GM19023 (cell line): Measurements from ENCODE around the gene GJB6.
"Not testable (repeated sequence)": the region's sequence is repeated elsewhere in the genome, so short reads cannot be mapped to it uniquely, and the experiment has no call there.

ENCODE experiments used
- ATAC-seq: cut with Tn5 transposase; IDR thresholded peaks from one replicate; pipeline ENCODE4 v1.9.1; 2021; ENCODE audit warnings: mild to moderate bottlenecking, moderate library complexity; ENCODE audit not compliant: unreplicated experiment

Gene GJB6

DNA sequence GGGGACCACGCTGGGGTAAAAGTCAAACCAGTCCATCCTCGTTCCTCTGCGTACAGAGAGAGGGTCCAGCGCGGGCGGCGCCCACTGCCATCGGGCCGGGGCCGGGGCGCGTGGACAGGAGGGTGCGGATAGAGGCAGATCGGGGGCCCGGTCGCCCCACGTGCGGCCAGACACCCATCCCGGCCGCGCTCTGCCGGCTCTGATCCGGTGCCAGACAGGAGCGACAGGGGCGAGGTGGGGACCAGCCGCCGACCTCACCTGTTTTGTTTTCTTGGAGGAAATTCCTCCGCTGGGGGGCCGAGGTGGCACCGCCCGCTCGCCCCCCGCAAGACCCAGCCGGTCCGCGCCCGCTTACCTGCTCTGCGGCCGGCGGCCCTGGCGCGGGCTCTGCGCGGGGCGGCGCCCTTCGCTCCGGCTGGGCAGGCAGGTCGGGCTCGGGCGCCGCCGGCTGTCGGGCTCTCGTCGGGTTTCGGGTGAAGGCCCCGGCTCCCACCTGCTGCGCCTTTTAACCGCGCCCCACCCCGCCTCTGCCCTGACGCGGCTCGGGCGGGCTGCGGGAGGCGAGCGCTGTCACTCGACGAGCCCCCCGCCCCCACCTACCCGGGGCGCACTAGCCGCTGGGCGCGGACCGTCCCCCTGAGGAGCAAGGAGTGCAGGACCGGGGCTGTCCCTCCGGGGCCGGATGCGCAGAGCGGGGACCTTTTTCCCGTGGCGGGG lies at the start of gene GJB6:
Gene GJB6 (minus strand): TSS at position 481 of the 717 bp plus-strand sequence. CDS start 8,839 bp downstream, outside the sequence.
- no peak for ATAC-seq

DNA sequence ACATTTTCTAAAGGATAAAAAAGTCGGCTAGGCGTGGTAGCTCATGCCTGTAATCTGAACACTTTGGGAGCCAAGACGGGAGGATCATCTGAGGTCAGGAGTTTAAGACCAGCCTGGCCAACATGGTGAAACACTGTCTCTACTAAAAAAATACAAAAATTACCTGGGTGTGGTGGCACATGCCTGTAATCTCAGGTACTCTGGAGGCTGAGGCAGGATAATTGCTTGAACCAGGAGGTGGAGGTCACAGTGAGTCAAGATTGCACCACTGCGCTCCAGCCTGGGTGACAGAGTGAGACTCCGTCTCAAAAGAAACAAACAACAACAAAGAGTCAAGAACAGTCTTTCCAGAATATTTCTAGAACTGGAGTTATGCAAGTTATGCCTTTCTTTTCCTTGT lies 44.8 kb upstream of the GJB6 start:
- not testable (repeated sequence) for ATAC-seq

DNA sequence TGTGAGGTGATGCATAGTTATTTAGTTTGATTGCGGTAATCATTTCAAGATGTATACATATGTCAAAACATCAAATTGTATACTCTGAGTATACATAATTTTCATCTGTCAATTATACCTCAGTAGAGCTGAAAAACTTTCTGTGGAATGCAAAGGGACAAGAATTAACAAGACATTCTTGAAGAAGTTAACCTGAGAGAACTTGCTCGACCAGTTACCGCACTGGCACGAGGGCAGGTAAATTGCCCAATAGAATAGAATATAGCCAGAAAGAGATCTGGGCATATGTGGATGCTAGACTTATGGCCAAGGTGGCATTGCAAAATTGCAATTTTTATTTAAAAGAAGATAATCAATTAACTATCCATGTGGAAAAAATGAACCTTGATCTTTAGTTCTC lies 42.3 kb upstream of the GJB6 start:
- no peak for ATAC-seq

DNA sequence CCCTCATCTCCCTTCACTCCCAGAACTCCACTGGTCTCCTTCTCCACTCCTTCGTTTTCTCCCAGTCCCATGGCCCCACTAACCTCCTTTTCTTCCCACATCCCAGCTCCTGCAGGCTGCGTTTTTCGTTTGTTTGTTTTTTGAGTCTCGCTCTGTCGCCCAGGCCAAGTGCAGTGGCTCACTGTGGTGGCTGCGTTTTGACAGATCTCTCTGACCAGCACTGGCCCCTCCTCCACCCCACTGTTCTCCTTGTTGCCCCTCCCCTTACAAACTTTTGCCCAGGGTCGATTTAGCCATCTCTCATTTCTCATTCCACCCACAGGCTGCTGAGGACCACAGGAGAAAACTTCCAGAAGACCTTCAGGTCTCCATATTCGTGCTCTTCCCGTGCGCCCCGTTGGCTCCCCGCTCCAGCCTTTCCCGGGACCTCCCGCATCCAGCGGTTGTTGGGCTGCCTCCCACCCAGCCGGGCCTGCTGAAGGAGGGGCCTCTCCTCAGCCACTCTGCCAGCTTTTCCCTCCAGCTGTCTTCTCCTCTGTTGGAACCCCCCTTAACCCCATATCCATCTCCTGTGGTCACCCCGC lies 40.6 kb upstream of the GJB6 start:
- ATAC-seq, result no peak

DNA sequence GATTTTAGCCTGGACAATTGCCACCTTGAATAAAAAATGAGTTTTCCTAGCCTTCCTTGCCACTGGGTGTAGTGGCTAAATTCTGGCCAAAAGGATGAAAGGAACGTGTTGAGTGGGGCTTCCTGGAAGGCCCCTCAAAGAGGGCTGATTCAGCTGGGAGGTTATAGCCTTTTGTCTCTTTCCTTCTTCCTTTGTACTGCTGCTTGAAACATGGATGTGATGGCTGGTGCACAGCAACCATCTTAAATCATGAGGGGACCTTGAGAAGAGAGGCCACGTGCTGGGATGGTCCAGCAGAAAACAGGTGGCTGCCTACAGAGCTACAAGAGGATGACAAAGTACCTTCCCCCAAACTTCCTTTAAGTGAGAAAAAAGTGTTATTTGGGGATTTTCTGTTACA lies 40.0 kb upstream of the GJB6 start:
- ATAC-seq, result no peak

DNA sequence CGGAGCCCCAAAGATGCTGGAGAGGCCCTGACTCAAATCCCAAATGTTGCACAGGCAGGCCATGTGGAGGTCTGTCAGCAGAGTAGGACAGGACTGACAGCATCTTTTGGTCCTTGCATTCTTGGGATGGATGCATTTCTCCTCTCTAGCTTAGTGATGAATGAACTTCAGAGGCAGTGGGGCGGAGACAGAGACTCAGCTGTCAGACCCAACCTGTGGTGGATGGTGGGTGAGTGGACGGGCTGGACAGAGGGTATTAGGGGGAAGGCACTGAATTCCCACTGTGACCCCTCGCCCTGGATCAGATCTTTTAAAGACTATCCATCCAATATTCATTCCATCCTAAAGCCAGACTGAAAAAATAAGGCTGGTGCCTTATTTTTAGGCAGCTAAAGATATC lies 39.3 kb upstream of the GJB6 start:
- ATAC-seq, result no peak

DNA sequence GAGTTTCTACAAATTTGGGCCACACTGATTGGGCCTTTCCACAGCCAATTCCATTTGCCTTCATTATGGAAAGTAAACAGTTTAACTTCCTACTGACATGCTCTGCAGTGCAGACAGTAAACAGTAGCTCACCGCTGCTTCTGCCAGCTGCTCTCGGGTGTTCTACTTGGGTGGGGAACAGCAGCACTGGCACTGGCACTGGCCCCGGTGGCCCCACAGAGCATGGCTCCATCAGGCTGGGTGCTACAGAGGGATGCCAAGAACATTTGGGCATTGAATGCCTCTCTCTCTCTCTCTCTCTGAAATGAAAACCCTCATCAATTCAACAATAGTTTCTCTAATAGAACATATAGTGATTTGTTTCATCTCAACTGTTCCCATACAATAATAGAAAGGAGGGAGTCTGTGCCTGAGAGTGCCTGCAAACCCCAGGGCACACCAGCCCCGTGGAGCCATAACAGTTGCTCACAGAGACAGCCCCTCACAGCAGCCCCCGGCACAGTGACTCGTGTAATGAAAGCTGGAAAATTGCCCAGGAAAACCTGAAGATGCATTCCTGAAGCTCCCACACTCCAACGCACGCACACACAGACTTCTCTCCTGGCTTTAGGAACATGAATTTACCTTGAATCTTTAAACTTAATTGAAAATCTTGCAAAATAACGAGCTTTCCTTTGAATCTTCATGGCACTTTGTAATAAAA lies 38.2 kb upstream of the GJB6 start:
- ATAC-seq, result no peak

DNA sequence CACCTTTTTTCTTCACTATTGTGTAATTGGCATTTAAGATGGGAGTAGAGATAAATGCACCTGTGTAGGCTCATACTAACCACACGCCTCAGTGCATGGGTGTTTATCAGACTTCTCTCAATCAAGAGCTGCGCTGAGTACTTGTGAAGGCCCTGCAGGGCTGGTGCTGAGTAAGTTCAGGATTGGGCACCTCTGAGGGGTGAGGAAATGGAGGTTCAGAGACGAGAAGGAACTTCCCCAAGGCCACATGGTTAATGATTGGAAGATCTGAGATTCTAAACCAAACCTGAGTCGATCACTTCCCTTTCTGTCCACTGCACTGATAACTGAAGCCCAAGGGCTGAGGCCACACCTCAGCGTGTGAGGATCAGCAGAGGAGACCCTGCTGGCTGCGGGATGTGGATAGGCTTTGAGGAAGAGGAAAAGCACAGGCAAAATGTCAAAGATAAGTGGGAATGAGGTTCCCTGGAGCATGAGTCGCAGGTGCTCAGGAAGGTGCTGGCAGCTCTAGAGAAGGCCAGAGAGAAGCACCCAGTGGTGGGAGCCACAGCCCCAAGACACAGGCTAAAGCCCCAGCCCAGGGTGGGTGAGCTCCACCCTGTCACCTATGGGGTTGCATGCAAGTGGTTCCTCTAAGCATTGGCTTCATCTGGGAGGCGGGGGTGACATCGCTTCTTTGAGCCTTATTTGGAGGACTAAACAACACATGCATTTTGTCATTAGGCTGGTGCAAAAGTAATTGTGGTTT lies 32.3 kb upstream of the GJB6 start:
- ATAC-seq, result peak; percentile 99

DNA sequence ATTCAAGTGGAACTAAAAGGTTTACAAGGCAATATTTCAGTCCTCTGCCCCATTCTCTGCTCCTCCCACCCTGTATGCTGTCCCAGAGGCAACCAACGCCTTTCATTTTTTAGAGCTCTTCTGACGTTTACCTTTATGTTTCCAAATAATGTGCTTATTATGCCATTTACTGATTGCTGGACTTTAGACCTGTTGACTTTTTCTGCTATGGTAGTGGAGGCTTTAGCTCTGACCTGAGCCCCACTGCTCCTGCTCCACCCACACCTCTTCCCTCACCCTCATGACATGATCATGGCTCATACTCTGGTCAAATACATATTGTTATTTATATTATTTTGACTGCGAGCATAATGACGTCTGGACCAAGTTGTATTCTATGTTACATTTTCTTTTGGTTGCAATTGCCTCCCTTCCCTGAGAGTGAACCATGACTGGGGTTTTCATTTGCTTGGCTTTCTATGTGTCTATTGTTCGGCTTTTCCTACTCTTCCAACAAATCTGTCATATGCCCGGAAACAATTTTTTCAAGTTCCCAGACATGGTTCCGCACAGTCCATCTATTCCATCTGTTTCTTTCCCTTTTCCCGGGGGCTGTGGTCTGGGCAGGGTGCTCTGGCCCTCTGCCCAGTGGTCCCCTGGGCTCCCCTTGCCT lies 31.4 kb upstream of the GJB6 start:
- no peak for ATAC-seq

DNA sequence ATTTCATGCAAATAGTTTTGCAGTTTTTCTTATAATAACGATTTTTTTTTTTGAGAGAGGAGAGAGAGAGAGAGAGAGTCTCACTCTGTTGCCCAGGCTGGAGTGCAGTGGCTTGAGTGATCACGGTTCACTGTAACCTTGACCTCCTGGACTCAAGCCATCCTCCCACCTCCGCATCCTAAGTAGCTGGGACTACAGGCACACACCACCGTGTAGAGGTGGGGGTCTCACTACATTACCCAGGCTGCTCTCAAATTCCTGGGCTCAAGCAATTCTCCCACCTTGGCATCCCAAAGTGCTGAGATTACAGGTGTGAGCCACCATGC lies 26.8 kb upstream of the GJB6 start:
- ATAC-seq, result no peak

DNA sequence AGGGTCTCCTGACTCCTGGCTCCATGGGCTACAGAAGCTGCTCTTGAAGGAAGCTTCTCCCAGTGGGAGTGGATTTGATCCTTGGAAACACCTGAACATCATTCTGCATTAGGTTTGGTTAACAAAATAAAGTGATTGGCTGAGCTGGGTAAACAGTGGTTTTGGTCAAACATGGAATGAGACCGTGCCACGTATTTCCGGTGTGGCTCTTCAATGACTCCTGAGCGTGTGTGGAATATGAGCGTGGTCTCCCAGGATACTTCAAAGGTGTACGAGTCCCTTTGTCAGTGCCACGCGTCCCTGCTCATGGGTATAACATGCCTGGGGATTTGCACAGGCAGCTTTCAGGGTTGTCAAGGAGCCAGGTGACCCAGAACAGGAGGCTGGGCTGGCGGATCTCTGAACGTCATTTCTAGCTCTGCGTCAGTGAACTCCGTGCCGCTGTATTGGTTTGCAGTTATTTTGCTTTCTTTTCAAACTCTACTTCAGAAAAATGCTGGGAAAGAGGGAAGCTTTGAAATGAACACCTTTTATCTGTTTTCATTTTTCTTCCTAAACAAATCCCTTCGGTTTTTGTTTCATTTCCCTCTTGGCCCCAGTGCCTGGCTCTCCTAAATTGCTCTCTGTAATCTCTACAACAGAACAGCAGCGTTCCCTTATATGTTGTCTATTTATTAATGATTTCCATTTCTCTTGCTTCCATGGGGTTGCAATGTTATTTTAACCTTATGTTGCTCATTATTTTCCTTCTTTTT lies 26.3 kb upstream of the GJB6 start:
- ATAC-seq, result no peak

DNA sequence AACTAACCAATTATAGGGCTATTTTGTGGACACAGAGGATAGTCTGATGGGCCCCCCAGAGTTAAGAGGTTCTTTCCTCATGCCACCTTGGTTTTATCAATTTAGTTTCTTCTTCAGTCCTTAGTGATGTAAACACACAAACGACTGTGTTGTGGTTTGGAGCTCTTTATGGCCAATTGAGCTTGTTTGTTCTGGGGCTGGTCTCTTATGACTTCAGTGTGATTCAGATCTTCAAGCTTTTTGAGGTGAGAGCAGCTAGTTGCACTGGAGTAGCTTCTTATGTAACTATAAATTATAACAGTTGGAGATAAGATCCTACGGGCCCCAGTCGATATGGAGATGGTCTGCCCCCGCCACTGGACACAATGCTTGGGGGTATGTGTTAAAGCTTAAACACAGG lies 22.0 kb upstream of the GJB6 start:
- no peak for ATAC-seq

DNA sequence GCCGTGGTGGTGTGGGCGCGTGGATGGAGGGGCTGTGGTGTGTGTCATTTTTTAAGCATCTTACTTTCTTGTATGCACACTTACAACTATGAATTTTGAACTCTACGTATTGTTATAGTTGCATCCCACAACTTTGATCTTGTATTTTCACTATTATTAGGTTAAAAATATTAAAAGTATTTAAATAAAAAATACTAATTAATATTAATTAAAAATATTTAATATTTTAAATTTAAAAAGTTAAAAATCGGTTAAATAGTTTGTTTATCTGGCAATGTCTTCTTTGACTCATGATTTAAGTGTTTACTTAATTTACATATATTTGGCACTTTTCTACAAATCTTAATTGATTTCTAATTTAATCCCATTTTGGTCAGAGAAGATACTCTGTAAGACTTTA lies 17.8 kb upstream of the GJB6 start:
- no peak for ATAC-seq

DNA sequence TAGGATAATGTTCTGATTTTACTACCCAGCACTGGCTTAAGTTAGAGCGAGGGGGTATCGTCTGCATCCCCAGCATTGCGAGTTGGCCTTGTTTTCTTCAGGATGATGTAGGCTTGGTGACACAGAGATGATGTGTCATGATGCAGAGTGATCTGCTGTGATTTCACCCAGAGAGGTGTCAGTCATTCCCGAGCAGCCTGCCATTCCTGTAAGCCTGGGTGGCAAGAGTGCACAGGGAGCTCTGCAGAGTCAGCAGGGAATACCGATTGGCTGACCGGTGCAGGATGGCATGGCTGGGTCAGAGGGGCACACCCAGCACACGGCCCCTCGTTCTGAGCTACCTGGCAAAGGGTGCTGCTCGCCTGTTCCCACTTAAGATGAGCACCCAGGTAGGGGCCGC lies 15.8 kb upstream of the GJB6 start:
- no peak for ATAC-seq

DNA sequence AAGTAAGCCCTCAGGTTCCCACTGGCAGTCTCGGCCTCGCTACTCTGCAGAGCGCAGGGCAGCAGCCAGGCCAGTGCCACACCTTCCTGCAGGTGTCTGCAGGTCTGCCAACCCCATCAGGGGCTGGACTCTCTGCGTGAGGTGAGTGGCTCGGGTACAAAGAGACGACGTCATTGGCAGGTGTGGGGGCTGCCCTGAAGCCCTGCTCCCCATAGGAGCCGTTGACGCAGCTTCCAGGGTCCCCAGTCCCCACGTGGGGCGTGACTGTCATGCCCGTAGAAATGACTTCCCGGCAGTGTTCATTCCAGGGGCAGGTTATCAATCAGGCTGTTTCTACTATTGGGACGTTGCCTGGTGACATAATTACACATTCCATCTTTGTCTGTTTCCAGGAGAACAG lies 15.3 kb upstream of the GJB6 start:
- no peak for ATAC-seq

DNA sequence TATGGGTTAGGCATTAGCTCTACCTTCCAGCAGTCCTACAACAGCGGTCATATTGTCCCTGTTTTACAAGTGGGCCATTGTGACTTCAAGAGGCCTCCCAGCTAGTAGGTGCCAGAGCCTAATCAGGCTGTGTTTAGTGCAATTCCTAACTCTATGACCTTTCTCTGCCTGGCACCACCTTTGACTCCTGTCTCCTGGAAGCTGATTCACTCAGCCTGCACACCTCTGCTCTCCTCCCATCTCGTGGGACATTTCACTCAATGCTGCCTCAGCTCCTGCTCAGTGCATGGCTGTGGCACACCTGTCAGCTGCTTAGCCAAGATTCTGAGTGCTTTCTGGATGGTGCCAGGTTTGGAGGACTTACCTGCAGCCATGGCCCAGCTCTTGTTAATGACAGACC lies 9.5 kb upstream of the GJB6 start:
- no peak for ATAC-seq

DNA sequence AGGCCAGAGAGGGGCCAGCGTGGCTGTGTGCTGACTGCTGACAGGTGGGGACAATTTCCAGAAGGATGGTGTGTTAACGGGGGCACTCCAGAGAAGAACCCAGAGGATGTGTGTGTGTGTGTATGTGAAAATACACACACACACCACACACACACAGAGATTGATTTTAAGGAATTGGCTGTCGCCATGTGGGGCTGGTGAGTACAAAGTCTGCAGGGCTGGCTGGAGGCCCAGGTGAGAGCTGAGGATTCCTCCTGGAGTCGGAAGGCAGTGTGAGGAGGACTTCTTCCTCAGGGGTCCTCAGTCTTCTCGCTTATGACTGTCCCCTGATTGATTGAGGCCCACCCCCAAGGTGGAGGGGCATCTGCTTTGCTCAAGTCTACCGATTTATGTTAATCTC lies 7.6 kb upstream of the GJB6 start:
- no peak for ATAC-seq

DNA sequence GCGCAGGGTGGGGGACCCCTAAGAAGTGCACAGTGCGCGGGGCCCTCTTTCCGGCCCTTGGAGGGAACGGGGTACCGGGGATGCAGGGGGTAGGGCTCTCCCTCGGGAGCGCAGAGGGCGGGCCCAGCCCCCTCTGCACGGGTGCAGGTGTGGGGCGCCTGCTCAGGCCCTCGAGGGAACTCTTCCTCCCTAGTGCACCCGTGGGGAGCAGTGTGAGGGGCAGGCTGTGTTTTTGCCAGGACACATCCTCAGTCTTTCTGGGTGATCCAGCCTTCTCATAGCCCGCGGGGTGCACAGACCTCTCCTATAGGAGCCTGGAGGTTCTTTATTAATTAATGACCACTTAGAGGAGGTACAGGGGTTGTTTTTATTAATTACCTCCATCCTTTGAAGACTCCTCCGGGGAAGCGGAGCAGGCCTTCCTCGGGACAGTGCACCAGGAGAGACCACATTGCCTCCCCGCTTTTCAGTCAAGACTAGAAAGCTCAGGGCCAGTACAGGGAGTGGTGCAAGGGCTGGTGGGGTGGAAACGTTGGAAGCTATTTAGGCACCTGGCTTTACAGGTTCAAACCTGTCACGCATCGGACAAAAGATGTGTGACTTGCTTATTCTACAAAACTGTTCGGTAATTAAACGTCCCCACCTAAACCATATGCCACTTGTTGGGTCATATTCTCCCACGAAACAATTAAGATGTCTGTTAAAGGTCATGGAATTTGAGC lies 598 bp upstream of the GJB6 start:
- no peak for ATAC-seq

DNA sequence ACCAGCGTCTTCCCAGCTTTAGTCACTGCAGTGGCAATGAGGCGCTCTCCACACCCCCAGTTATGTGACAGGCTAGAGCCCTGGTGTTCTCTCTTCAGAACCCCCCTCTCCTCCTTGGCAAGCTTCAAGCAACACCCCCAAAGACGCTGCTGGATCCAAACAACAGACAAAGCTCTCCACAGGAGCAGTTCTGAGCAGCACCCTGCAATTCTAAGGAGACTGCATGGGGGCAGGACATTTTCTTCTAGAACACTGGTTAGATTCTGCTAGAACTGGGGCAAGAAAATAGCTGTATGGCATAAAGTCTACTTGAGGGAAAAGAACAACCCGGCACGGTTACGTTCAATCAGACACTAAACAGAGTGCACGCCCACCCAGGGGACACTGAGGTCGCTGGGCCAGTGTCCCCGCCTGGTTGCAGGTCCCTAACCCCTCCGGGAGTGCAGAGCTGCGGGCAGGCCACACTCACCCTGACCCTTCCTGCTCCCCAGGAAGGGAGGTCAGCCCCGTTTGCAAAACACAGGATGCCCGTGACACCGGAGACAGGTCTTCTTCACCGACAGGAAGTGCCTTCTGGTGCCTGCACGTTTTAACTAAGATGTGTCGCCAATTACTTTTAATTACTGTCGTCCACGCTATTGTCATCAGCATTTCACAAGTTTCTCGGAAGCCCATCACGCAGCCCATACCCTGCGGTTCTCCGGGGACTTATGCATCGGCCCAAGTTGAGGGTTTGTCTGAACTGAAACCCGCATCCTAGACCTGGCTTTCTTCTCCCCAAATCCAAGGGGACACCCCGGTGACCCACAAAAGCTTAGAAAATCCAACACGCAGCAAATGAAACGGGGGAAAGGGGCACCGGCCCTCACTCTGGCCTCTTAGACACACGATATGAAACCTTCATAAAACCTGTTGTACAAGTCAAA lies 943 bp downstream of the GJB6 start:
- ATAC-seq, result no peak
